ENCODE measurements around the gene PFN4. TPM values are rescaled to one million over a fixed set of nuclear protein-coding genes. Genes with fewer than 3 reads are reported as not detected.

PFN4 gene
- total RNA-seq, 3 donors from 2014 or later (not counting 1 experiment from before 2014, with no cell fraction given) = not detected

- Mint-ChIP-seq H3K9me3 (peaks cover 2 to 6% of the 10 kb centered on the region in 2 donors), H3K4me1 (no peaks in the 10 kb centered on the region), H3K27ac (no peak overlapping the region), H3K4me3 (no peak overlapping the region), H3K27me3 (ENCODE audit: low read depth in 2 of 2) (no peaks in the 10 kb centered on the region), H3K36me3 (peaks cover 7% of the 10 kb centered on the region)
- H3K27ac ChIP-seq (ENCODE audit: low read length) = no peak overlapping the region
- no peak overlapping the region for H3K4me3 ChIP-seq (ENCODE audit: low read length)
- intact Hi-C loops (cut with micrococcal nuclease) = no loop called here
- TF ChIP-seq, protein P1, sequence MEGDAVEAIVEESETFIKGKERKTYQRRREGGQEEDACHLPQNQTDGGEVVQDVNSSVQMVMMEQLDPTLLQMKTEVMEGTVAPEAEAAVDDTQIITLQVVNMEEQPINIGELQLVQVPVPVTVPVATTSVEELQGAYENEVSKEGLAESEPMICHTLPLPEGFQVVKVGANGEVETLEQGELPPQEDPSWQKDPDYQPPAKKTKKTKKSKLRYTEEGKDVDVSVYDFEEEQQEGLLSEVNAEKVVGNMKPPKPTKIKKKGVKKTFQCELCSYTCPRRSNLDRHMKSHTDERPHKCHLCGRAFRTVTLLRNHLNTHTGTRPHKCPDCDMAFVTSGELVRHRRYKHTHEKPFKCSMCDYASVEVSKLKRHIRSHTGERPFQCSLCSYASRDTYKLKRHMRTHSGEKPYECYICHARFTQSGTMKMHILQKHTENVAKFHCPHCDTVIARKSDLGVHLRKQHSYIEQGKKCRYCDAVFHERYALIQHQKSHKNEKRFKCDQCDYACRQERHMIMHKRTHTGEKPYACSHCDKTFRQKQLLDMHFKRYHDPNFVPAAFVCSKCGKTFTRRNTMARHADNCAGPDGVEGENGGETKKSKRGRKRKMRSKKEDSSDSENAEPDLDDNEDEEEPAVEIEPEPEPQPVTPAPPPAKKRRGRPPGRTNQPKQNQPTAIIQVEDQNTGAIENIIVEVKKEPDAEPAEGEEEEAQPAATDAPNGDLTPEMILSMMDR (IDR thresholded peaks at IDR 0.05) = no peak
- no peaks in the 10 kb centered on the region for H3K9me3 ChIP-seq (ENCODE audit: control insufficient read depth, insufficient read depth, low read length)
- H3K27me3 ChIP-seq (ENCODE audit: control insufficient read depth, insufficient read depth, low read length) = no peaks in the 10 kb centered on the region
- WGBS (ENCODE audit: insufficient coverage) = 50% methylated on average over 2 of the region's 2 CpGs
- DNase-seq (no peak), ATAC-seq (no peak)
- no peaks in the 10 kb centered on the region for H3K4me1 ChIP-seq (ENCODE audit: control insufficient read depth, insufficient read depth, low read length)
- H3K36me3 ChIP-seq (ENCODE audit: control insufficient read depth, insufficient read depth, low read length) = no peaks in the 10 kb centered on the region
These were observed 17.3 kb downstream of the PFN4 start for GRCh38 chr2:24105816-24106215.

- H3K9me3 Mint-ChIP-seq = peaks cover 2 to 6% of the 10 kb centered on the region in 2 donors
- TF ChIP-seq, protein P1 (IDR thresholded peaks at IDR 0.05) = no peak
- Histone ChIP-seq H3K27ac (ENCODE audit: low read length) (no peak overlapping the region), H3K9me3 (ENCODE audit: control insufficient read depth, insufficient read depth, low read length) (no peaks in the 10 kb centered on the region), H3K4me1 (ENCODE audit: control insufficient read depth, insufficient read depth, low read length) (no peaks in the 10 kb centered on the region), H3K4me3 (ENCODE audit: low read length) (no peak overlapping the region), H3K27me3 (ENCODE audit: control insufficient read depth, insufficient read depth, low read length) (no peaks in the 10 kb centered on the region), H3K36me3 (ENCODE audit: control insufficient read depth, insufficient read depth, low read length) (no peaks in the 10 kb centered on the region)
- DNase-seq = no peak
- no peak overlapping the region for H3K27ac Mint-ChIP-seq
- no peak for ATAC-seq
- H3K4me3 Mint-ChIP-seq = no peak overlapping the region
- no peaks in the 10 kb centered on the region for H3K27me3 Mint-ChIP-seq (ENCODE audit: low read depth in 2 of 2)
- intact Hi-C loops (cut with micrococcal nuclease) = no loop called here
- WGBS (ENCODE audit: insufficient coverage) = 88% methylated on average over 4 of the region's 4 CpGs
- H3K36me3 Mint-ChIP-seq = peaks cover 7% of the 10 kb centered on the region
- H3K4me1 Mint-ChIP-seq = no peaks in the 10 kb centered on the region
These were observed 18.2 kb downstream of the PFN4 start for GRCh38 chr2:24104906-24105305.

- H3K4me3 Mint-ChIP-seq = no peak overlapping the region
- no peak overlapping the region for H3K4me3 ChIP-seq (ENCODE audit: low read length)
- 96% methylated on average over 8 of the region's 8 CpGs for WGBS (ENCODE audit: insufficient coverage)
- no peaks in the 10 kb centered on the region for H3K4me1 ChIP-seq (ENCODE audit: control insufficient read depth, insufficient read depth, low read length)
- H3K9me3 Mint-ChIP-seq = peaks cover 2 to 6% of the 10 kb centered on the region in 2 donors
- ATAC-seq (no peak), DNase-seq (no peak)
- no peak overlapping the region for H3K27ac ChIP-seq (ENCODE audit: low read length)
- H3K27me3 ChIP-seq (ENCODE audit: control insufficient read depth, insufficient read depth, low read length) = no peaks in the 10 kb centered on the region
- no peak overlapping the region for H3K27ac Mint-ChIP-seq
- peaks cover 7% of the 10 kb centered on the region for H3K36me3 Mint-ChIP-seq
- H3K9me3 ChIP-seq (ENCODE audit: control insufficient read depth, insufficient read depth, low read length) = no peaks in the 10 kb centered on the region
- H3K4me1 Mint-ChIP-seq = no peaks in the 10 kb centered on the region
- intact Hi-C loops (cut with micrococcal nuclease) = no loop called here
- H3K36me3 ChIP-seq (ENCODE audit: control insufficient read depth, insufficient read depth, low read length) = no peaks in the 10 kb centered on the region
- no peaks in the 10 kb centered on the region for H3K27me3 Mint-ChIP-seq (ENCODE audit: low read depth in 2 of 2)
- TF ChIP-seq, protein P1 (IDR thresholded peaks at IDR 0.05) = no peak
These were observed 19.0 kb downstream of the PFN4 start for GRCh38 chr2:24104110-24104650.

- H3K27ac ChIP-seq (ENCODE audit: low read length) = no peak overlapping the region
- H3K4me3 Mint-ChIP-seq = no peak overlapping the region
- H3K27ac Mint-ChIP-seq = no peak overlapping the region
- no peak overlapping the region for H3K4me3 ChIP-seq (ENCODE audit: low read length)
- no peaks in the 10 kb centered on the region for H3K4me1 Mint-ChIP-seq
- no peaks in the 10 kb centered on the region for H3K4me1 ChIP-seq (ENCODE audit: control insufficient read depth, insufficient read depth, low read length)
- intact Hi-C loops (cut with micrococcal nuclease) = no loop called here
- no peaks in the 10 kb centered on the region for H3K27me3 Mint-ChIP-seq (ENCODE audit: low read depth in 2 of 2)
- H3K9me3 ChIP-seq (ENCODE audit: control insufficient read depth, insufficient read depth, low read length) = no peaks in the 10 kb centered on the region
- H3K9me3 Mint-ChIP-seq = peaks cover 2 to 8% of the 10 kb centered on the region in 2 donors
- peaks cover 7% of the 10 kb centered on the region for H3K36me3 Mint-ChIP-seq
- TF ChIP-seq, protein P1 (IDR thresholded peaks at IDR 0.05) = no peak
- 100% methylated on average over 1 of the region's 1 CpG for WGBS (ENCODE audit: insufficient coverage)
- H3K27me3 ChIP-seq (ENCODE audit: control insufficient read depth, insufficient read depth, low read length) = no peaks in the 10 kb centered on the region
- no peak for ATAC-seq
- no peak for DNase-seq
- H3K36me3 ChIP-seq (ENCODE audit: control insufficient read depth, insufficient read depth, low read length) = no peaks in the 10 kb centered on the region
These were observed 20.5 kb downstream of the PFN4 start for GRCh38 chr2:24102677-24103076.

Data from natural killer cell (primary cell).